HEK293 (cell line): ENCODE data around the gene FBXO27.

Experiments
- BCL6B ChIP-seq: fragments of 450-650 bp; formaldehyde crosslinking; IDR thresholded peaks from 2 replicates; pipeline ENCODE4 v1.5.1; 2017; ENCODE audit warnings: missing biosample characterization, missing genetic modification characterization
- GLIS1 ChIP-seq: fragments of 450-650 bp; formaldehyde crosslinking; IDR thresholded peaks from 2 replicates; pipeline ENCODE4 v1.5.1; 2016; ENCODE audit warnings: missing biosample characterization, missing genetic modification characterization
- KLF17 ChIP-seq: fragments of 450-650 bp; formaldehyde crosslinking; IDR thresholded peaks from 2 replicates; pipeline ENCODE4 v1.5.1; 2016; ENCODE audit warnings: missing biosample characterization, missing genetic modification characterization
- MEIS1 ChIP-seq: sonication (generic); formaldehyde crosslinking; IDR thresholded peaks from 2 replicates; pipeline ENCODE4 v1.8.1; 2022; ENCODE audit warnings: missing genetic modification reagents, mild to moderate bottlenecking, borderline replicate concordance
- MYNN ChIP-seq: fragments of 450-650 bp; formaldehyde crosslinking; IDR thresholded peaks from 2 replicates; pipeline ENCODE4 v1.5.1; 2016; ENCODE audit warnings: missing biosample characterization, missing genetic modification characterization, borderline replicate concordance
- PATZ1 ChIP-seq: fragments of 450-650 bp; formaldehyde crosslinking; IDR thresholded peaks from 2 replicates; pipeline ENCODE4 v1.5.1; 2016; ENCODE audit warnings: missing biosample characterization, missing genetic modification characterization
- PBX3 ChIP-seq: sonication (generic); formaldehyde crosslinking; IDR thresholded peaks from 2 replicates; pipeline ENCODE4 v1.8.1; 2022; ENCODE audit warnings: mild to moderate bottlenecking, moderate library complexity, missing genetic modification reagents
- WT1 ChIP-seq: fragments of 450-650 bp; formaldehyde crosslinking; IDR thresholded peaks from 2 replicates; pipeline ENCODE4 v1.5.1; 2016; ENCODE audit warnings: missing biosample characterization, missing genetic modification characterization
- ZBTB10 ChIP-seq: fragments of 450-650 bp; formaldehyde crosslinking; IDR thresholded peaks from 2 replicates; pipeline ENCODE4 v1.5.1; 2016; ENCODE audit warnings: missing biosample characterization, missing genetic modification characterization
- ZNF19 ChIP-seq: fragments of 450-650 bp; formaldehyde crosslinking; IDR thresholded peaks from 2 replicates; pipeline ENCODE4; 2016; ENCODE audit warnings: missing biosample characterization, missing genetic modification characterization, low read depth
- ZNF202 ChIP-seq: fragments of 450-650 bp; formaldehyde crosslinking; IDR thresholded peaks from 2 replicates; pipeline ENCODE4 v1.5.1; 2016; ENCODE audit warnings: missing biosample characterization, missing genetic modification characterization, borderline replicate concordance
- ZNF221 ChIP-seq: fragments of 450-650 bp; formaldehyde crosslinking; IDR thresholded peaks from 2 replicates; pipeline ENCODE4 v1.5.1; 2017; ENCODE audit warnings: missing biosample characterization, missing genetic modification characterization, borderline replicate concordance
- ZNF239 ChIP-seq: fragments of 450-650 bp; formaldehyde crosslinking; IDR thresholded peaks from 2 replicates; pipeline ENCODE4 v1.5.1; 2016; ENCODE audit warnings: missing biosample characterization, missing genetic modification characterization
- ZNF335 ChIP-seq: fragments of 450-650 bp; formaldehyde crosslinking; conservative IDR thresholded peaks from 2 replicates; pipeline ENCODE4 v1.5.1; 2016; ENCODE audit warnings: missing biosample characterization, missing genetic modification characterization
- ZNF449 ChIP-seq: fragments of 450-650 bp; formaldehyde crosslinking; IDR thresholded peaks from 2 replicates; pipeline ENCODE4 v1.5.1; 2017; ENCODE audit warnings: missing biosample characterization, mild to moderate bottlenecking, missing genetic modification characterization, moderate library complexity
- ZNF518A ChIP-seq: fragments of 450-650 bp; formaldehyde crosslinking; conservative IDR thresholded peaks from 2 replicates; pipeline ENCODE4 v1.5.1; 2016; ENCODE audit warnings: low read depth, missing biosample characterization, missing genetic modification characterization
- ZNF561 ChIP-seq: fragments of 450-650 bp; IDR thresholded peaks from 2 replicates; pipeline ENCODE4 v1.5.1; 2018; ENCODE audit warnings: missing biosample characterization, missing genetic modification characterization, borderline replicate concordance
- ZNF580 ChIP-seq: fragments of 450-650 bp; formaldehyde crosslinking; IDR thresholded peaks from 2 replicates; pipeline ENCODE4 v1.5.1; 2016; ENCODE audit warnings: missing biosample characterization, missing genetic modification characterization
- ZNF704 ChIP-seq: fragments of 450-650 bp; formaldehyde crosslinking; IDR thresholded peaks from 2 replicates; pipeline ENCODE4 v1.5.1; 2016; ENCODE audit warnings: missing biosample characterization, missing genetic modification characterization
- ZNF776 ChIP-seq: fragments of 450-650 bp; formaldehyde crosslinking; IDR thresholded peaks from 2 replicates; pipeline ENCODE4 v1.5.0; 2017; ENCODE audit warnings: missing biosample characterization, missing genetic modification characterization, borderline replicate concordance

Gene FBXO27

GRCh38 chr19:38975861-38976271 is 56.5 kb downstream of the FBXO27 start (continued):
- no peak for TF ChIP-seq MEIS1
- no peak for TF ChIP-seq BCL6B (tag by site-specific recombination)
- TF ChIP-seq ZNF776 (tag by site-specific recombination), result no peak
- no peak for TF ChIP-seq ZNF239 (tag by site-specific recombination)
- peak; percentile 22 for TF ChIP-seq KLF17 (tag by site-specific recombination)
- TF ChIP-seq ZBTB10 (tag by site-specific recombination), result peak; percentile 46; the same call in 1 of the 2 replicates
- TF ChIP-seq ZNF449 (tag by site-specific recombination), result peak; percentile 43
- TF ChIP-seq ZNF518A (tag by site-specific recombination), result no peak; the same call in 1 of the 2 replicates
- no peak; the same call in 1 of the 2 replicates for TF ChIP-seq MYNN (tag by site-specific recombination)
- peak; percentile 17 for TF ChIP-seq WT1 (tag by site-specific recombination)
- 0 out of 2 replicates have a peak, but pooled peaks have one; percentile 85 for TF ChIP-seq ZNF335 (tag by site-specific recombination)
- TF ChIP-seq GLIS1 (tag by site-specific recombination), result peak; percentile 86
- no peak for TF ChIP-seq ZNF202 (tag by site-specific recombination)
- TF ChIP-seq ZNF561 (tag by site-specific recombination), result no peak; the same call in 1 of the 2 replicates
- peak; percentile 33 for TF ChIP-seq PATZ1 (tag by site-specific recombination)
- no peak for TF ChIP-seq PBX3 (CRISPR knock-in tag)
- TF ChIP-seq ZNF221, result peak; percentile 61; the same call in 1 of the 2 replicates
- no peak for TF ChIP-seq ZNF704
- no peak for TF ChIP-seq ZNF19 (tag by site-specific recombination)
- TF ChIP-seq ZNF580 (tag by site-specific recombination), result 0 out of 2 replicates have a peak, but pooled peaks have one; percentile 20
